CD14-positive monocyte (primary cell): ENCODE results near the gene AJAP1. TPM values are rescaled to one million over a fixed set of nuclear protein-coding genes. Genes with fewer than 3 reads are reported as not detected.
A peak's percentile ranks its signal among the peaks of the same experiment; 100 is the strongest.

Experiments
- DNase-seq, 3 donors: peaks; one replicate each; pipeline ENCODE4 v3.0.0-alpha.2; 2011 to 2022
- H2AFZ ChIP-seq: 2 replicates; pipeline ENCODE4 v1.6.0; 2012; ENCODE audit warnings: mild to moderate bottlenecking, low read depth, low read length, inconsistent platforms; ENCODE audit not compliant: insufficient read depth, poor library complexity, severe bottlenecking
- H3K27ac ChIP-seq, 2 donors: 1 replicate in 1 of 2; 2 replicates in 1 of 2; pipeline ENCODE4 v1.5.1; 2012 to 2013; ENCODE audit warnings: low read length in 2 of 2, control low read depth in 1 of 2, inconsistent platforms in 1 of 2, low read depth in 1 of 2, mild to moderate bottlenecking in 1 of 2
- H3K27me3 ChIP-seq, 2 donors: one replicate each; pipeline versions ENCODE4 v1.6.0 to v1.6.1; 2011 to 2013; ENCODE audit warnings: low read length in 2 of 2; ENCODE audit not compliant: control insufficient read depth in 2 of 2, insufficient read depth in 2 of 2
- H3K36me3 ChIP-seq, 2 donors: replicated peaks in 1 of 2; 1 replicate in 1 of 2; 2 replicates in 1 of 2; pipeline versions ENCODE4 v1.5.1 to v1.6.1; 2012 to 2013; ENCODE audit warnings: low read length in 2 of 2, control low read depth in 1 of 2, inconsistent platforms in 1 of 2, mild to moderate bottlenecking in 1 of 2; ENCODE audit not compliant: insufficient read depth in 2 of 2, control insufficient read depth in 1 of 2
- H3K4me1 ChIP-seq, 2 donors: 1 replicate in 1 of 2; 2 replicates in 1 of 2; pipeline versions ENCODE4 v1.5.1 to v1.6.1; 2012 to 2013; ENCODE audit warnings: low read length in 2 of 2, control low read depth in 1 of 2, inconsistent platforms in 1 of 2, mild to moderate bottlenecking in 1 of 2, moderate library complexity in 1 of 2; ENCODE audit not compliant: insufficient read depth in 2 of 2, control insufficient read depth in 1 of 2
- H3K4me2 ChIP-seq: replicated peaks from 2 replicates; pipeline ENCODE3; 2012; ENCODE audit warnings: low read length, moderate library complexity, mild to moderate bottlenecking; ENCODE audit not compliant: poor library complexity, severe bottlenecking; ENCODE audit errors: extremely low read depth
- H3K4me3 ChIP-seq, 3 experiments: fragments of 200-600 bp in 1 of 3; sonication (generic) in 1 of 3; replicated peaks in 1 of 3; 1 replicate in 2 of 3; 2 replicates in 1 of 3; pipeline ENCODE4 v1.5.1; 2011 to 2013; ENCODE audit warnings: low read length in 3 of 3, mild to moderate bottlenecking in 3 of 3, control low read depth in 2 of 3, low read depth in 2 of 3, inconsistent platforms in 1 of 3, moderate library complexity in 1 of 3
- H3K79me2 ChIP-seq: 2 replicates; pipeline ENCODE4 v1.6.0; 2012; ENCODE audit warnings: mild to moderate bottlenecking, control low read depth, inconsistent platforms, low read length, moderate library complexity; ENCODE audit not compliant: insufficient read depth
- H3K9ac ChIP-seq: 2 replicates; pipeline ENCODE4 v1.6.0; 2017; ENCODE audit warnings: low read length, mild to moderate bottlenecking; ENCODE audit not compliant: insufficient read depth, poor library complexity, severe bottlenecking
- H3K9me3 ChIP-seq, 2 donors: replicated peaks in 1 of 2; 1 replicate in 1 of 2; 2 replicates in 1 of 2; pipeline versions ENCODE4 v1.5.1 to v1.6.1; 2012 to 2013; ENCODE audit warnings: low read length in 2 of 2, control low read depth in 1 of 2; ENCODE audit not compliant: control insufficient read depth in 1 of 2, insufficient read depth in 1 of 2
- H4K20me1 ChIP-seq: 2 replicates; pipeline ENCODE4 v1.6.0; 2012; ENCODE audit warnings: mild to moderate bottlenecking, low read length, control low read depth, moderate library complexity; ENCODE audit not compliant: insufficient read depth
- H3K27ac Mint-ChIP-seq, 7 donors: one replicate each; pipeline ENCODE4 v1.8.0; 2020; ENCODE audit warnings: mild to moderate bottlenecking in 7 of 7, mixed read lengths in 7 of 7, moderate library complexity in 6 of 7, inconsistent platforms in 2 of 7
- H3K27me3 Mint-ChIP-seq, 3 donors: one replicate each; pipeline ENCODE4 v1.8.0; 2021 to 2022; ENCODE audit warnings: low read depth in 3 of 3, mild to moderate bottlenecking in 3 of 3, mixed read lengths in 3 of 3, moderate library complexity in 3 of 3, inconsistent platforms in 1 of 3
- H3K36me3 Mint-ChIP-seq, 2 donors: one replicate each; pipeline ENCODE4 v1.8.0; 2020; ENCODE audit warnings: mixed read lengths in 2 of 2, inconsistent platforms in 1 of 2, mild to moderate bottlenecking in 1 of 2
- H3K4me1 Mint-ChIP-seq: one replicate; pipeline ENCODE4 v1.8.0; 2020; ENCODE audit warnings: mild to moderate bottlenecking, mixed read lengths
- H3K4me3 Mint-ChIP-seq, 2 donors: one replicate each; pipeline ENCODE4 v1.8.0; 2020; ENCODE audit warnings: mild to moderate bottlenecking in 2 of 2, mixed read lengths in 2 of 2, moderate library complexity in 1 of 2
- H3K9me3 Mint-ChIP-seq, 7 donors: one replicate each; pipeline ENCODE4 v1.8.0; 2020 to 2022; ENCODE audit warnings: mixed read lengths in 7 of 7, mild to moderate bottlenecking in 6 of 7, moderate library complexity in 6 of 7, inconsistent platforms in 2 of 7
- WGBS: methylation state at CpG from one replicate; pipeline ENCODE4 v1.1.5; 2013; ENCODE audit warnings: missing lambda C conversion rate; ENCODE audit not compliant: insufficient coverage; 5-methylcytosine and 5-hydroxymethylcytosine counted together
- intact Hi-C, 2 donors: fragments of 100-400 bp; cut with micrococcal nuclease; formaldehyde crosslinking; loops; one replicate each; pipeline versions ENCODE4 v1.15.0 to v1.15.1; 2023
- polyA plus RNA-seq, 3 donors: library from polyadenylated mRNA; depleted of rRNA in 1 of 3; unstranded in 2 of 3; stranded (reverse) in 1 of 3; fragments of 300-500 nt in 2 of 3; fragments of >200 nt in 1 of 3; fragmentation: Illumina TruSeq in 2 of 3; gene quantifications; 1 replicate in 2 of 3; 2 replicates in 1 of 3; pipeline ENCODE4 v1.2.3, GENCODE V29; 2012 to 2021
- TF ChIP-seq, protein P1 (sequence below): fragments of 200-600 bp; IDR thresholded peaks from one replicate; pipeline ENCODE4 v1.8.0; 2022; ENCODE audit warnings: antibody characterized with exemption, mild to moderate bottlenecking

The AJAP1 gene
- polyA plus RNA-seq, 3 donors, result not detected

DNA sequence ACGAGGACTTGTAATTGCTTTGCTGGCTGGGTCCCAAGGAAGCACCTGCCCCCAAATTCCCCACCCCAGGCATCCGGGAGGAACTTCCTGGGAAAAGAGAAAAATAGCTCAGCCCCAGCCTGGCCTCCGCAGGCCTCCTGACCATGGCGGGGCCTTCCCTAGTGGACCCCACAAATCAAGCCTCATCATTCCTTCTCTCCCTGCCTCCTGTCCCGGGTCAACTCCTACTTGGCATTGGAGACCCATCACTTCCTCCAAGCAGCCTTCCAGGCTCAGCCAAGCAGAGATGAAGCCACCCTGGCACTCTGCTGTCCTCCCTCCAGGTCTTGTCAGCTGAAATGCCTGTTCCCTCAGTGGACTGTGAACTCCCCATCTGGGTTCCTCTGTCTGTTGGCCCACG lies 38.0 kb downstream of the AJAP1 start:
- intact Hi-C loops, result no loop called here
- no peaks in the 10 kb centered on the region for H3K4me1 Mint-ChIP-seq
- no peaks in the 10 kb centered on the region for H3K36me3 Mint-ChIP-seq
- no peaks in the 10 kb centered on the region for H3K4me1 ChIP-seq
- H3K4me3 ChIP-seq, result no peak overlapping the region
- H3K27ac ChIP-seq, result no peak overlapping the region
- 82% methylated on average over 3 of the region's 6 CpGs for WGBS
- TF ChIP-seq, protein P1, sequence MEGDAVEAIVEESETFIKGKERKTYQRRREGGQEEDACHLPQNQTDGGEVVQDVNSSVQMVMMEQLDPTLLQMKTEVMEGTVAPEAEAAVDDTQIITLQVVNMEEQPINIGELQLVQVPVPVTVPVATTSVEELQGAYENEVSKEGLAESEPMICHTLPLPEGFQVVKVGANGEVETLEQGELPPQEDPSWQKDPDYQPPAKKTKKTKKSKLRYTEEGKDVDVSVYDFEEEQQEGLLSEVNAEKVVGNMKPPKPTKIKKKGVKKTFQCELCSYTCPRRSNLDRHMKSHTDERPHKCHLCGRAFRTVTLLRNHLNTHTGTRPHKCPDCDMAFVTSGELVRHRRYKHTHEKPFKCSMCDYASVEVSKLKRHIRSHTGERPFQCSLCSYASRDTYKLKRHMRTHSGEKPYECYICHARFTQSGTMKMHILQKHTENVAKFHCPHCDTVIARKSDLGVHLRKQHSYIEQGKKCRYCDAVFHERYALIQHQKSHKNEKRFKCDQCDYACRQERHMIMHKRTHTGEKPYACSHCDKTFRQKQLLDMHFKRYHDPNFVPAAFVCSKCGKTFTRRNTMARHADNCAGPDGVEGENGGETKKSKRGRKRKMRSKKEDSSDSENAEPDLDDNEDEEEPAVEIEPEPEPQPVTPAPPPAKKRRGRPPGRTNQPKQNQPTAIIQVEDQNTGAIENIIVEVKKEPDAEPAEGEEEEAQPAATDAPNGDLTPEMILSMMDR, result no peak
- H4K20me1 ChIP-seq, result no peaks in the 10 kb centered on the region
- H3K27ac Mint-ChIP-seq, result peak overlapping the region in 1 of 7 donors; percentile 68
- H3K27me3 ChIP-seq, result no peaks in the 10 kb centered on the region
- no peak overlapping the region for H2AFZ ChIP-seq
- H3K79me2 ChIP-seq, result no peaks in the 10 kb centered on the region
- H3K9me3 ChIP-seq, result no peaks in the 10 kb centered on the region
- no peak overlapping the region for H3K4me2 ChIP-seq
- H3K9ac ChIP-seq, result no peak overlapping the region
- peaks cover 1 to 7% (median 6%) of the 10 kb centered on the region in 3 donors for H3K27me3 Mint-ChIP-seq
- no peaks in the 10 kb centered on the region for H3K36me3 ChIP-seq
- DNase-seq, result no peak
- no peak overlapping the region for H3K4me3 Mint-ChIP-seq
- H3K9me3 Mint-ChIP-seq, result peaks cover 0 to 1% (median 0%) of the 10 kb centered on the region in 7 donors

DNA sequence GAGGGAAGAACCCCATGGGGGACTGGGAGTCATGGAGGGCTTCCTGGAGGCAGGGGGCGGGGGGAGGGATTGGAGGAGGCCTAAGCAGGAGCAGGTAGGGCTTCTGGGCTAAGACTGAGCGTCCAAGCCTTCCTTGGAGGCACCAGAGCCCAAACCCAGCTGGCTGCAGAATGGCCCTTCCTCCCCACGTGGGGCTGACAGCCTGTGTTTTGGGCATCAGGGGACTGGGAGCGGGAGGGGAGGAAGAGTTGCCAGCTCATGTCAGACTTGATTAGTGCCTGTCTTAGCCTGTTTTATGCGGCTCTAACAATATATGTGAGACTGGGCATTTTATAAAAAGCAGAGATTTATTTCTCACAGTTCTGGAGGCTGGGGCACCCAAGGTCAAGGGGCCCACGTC lies 38.9 kb downstream of the AJAP1 start:
- no peak overlapping the region for H3K4me3 Mint-ChIP-seq
- no peaks in the 10 kb centered on the region for H3K9me3 ChIP-seq
- no peaks in the 10 kb centered on the region for H3K79me2 ChIP-seq
- intact Hi-C loops, result no loop called here
- TF ChIP-seq, protein P1, result no peak
- H2AFZ ChIP-seq, result no peak overlapping the region
- DNase-seq, result no peak
- no peak overlapping the region for H3K4me2 ChIP-seq
- no peak overlapping the region for H3K4me3 ChIP-seq
- H4K20me1 ChIP-seq, result no peaks in the 10 kb centered on the region
- 82% methylated on average over 4 of the region's 6 CpGs for WGBS
- no peak overlapping the region for H3K9ac ChIP-seq
- no peak overlapping the region for H3K27ac Mint-ChIP-seq
- H3K9me3 Mint-ChIP-seq, result peaks cover 0 to 1% (median 0%) of the 10 kb centered on the region in 7 donors
- H3K27me3 ChIP-seq, result no peaks in the 10 kb centered on the region
- H3K27me3 Mint-ChIP-seq, result peaks cover 1 to 7% (median 5%) of the 10 kb centered on the region in 3 donors
- H3K4me1 Mint-ChIP-seq, result no peaks in the 10 kb centered on the region
- no peak overlapping the region for H3K27ac ChIP-seq
- no peaks in the 10 kb centered on the region for H3K36me3 ChIP-seq
- H3K4me1 ChIP-seq, result no peaks in the 10 kb centered on the region
- no peaks in the 10 kb centered on the region for H3K36me3 Mint-ChIP-seq
